Calu3 (cell line): Measurements from ENCODE around the gene ZC3H12C. TPM values are rescaled to one million over a fixed set of nuclear protein-coding genes. Genes with fewer than 3 reads are reported as not detected.

Source experiments
- BruUV-seq: library from RNA; stranded (reverse); fragments of 400-500 nt; replicated peaks from 2 replicates; lab custom pipeline; 2021; lab: Mats Ljungman, UMichigan
- CTCF ChIA-PET: fragments of 300-600 bp; sonication (Branson Sonifier 250); formaldehyde crosslinking; loops from one replicate; lab custom pipeline; 2022; ENCODE audit warnings: antibody characterized with exemption; lab: Charles Lee
- DNase-seq: peaks from one replicate; pipeline ENCODE4 v3.0.0; 2022
- H3K27ac Mint-ChIP-seq: one replicate; pipeline ENCODE4 v1.8.0; 2022; ENCODE audit warnings: mixed read lengths; ENCODE audit not compliant: unreplicated experiment
- H3K27me3 Mint-ChIP-seq: one replicate; pipeline ENCODE4 v1.8.0; 2022; ENCODE audit warnings: mixed read lengths; ENCODE audit not compliant: unreplicated experiment
- H3K36me3 Mint-ChIP-seq: one replicate; pipeline ENCODE4 v1.8.0; 2022; ENCODE audit warnings: mild to moderate bottlenecking, moderate library complexity, mixed read lengths; ENCODE audit not compliant: insufficient read depth, unreplicated experiment
- H3K4me1 Mint-ChIP-seq: one replicate; pipeline ENCODE4 v1.8.0; 2022; ENCODE audit warnings: mild to moderate bottlenecking, low read depth, mixed read lengths; ENCODE audit not compliant: unreplicated experiment
- H3K4me3 Mint-ChIP-seq: one replicate; pipeline ENCODE4 v1.8.0; 2022; ENCODE audit warnings: mild to moderate bottlenecking, low read depth, moderate library complexity, mixed read lengths; ENCODE audit not compliant: unreplicated experiment
- H3K9me3 Mint-ChIP-seq: one replicate; pipeline ENCODE4 v1.8.0; 2022; ENCODE audit warnings: low read depth, mixed read lengths; ENCODE audit not compliant: unreplicated experiment
- intact Hi-C: fragments of 100-400 bp; cut with micrococcal nuclease; formaldehyde crosslinking; loops from one replicate; pipeline ENCODE4 v1.10.0; 2022; ENCODE audit not compliant: unreplicated experiment
- total RNA-seq: library from RNA; stranded (reverse); gene quantifications from 2 replicates; pipeline ENCODE4 v1.2.3, GENCODE V29; 2022
- TF ChIP-seq, protein P1 (sequence below): fragments of 200-600 bp; IDR thresholded peaks from one replicate; pipeline ENCODE4 v1.8.0; 2022; ENCODE audit warnings: antibody characterized with exemption; ENCODE audit not compliant: unreplicated experiment

Gene ZC3H12C
- total RNA-seq, 1 experiment from 2014 or later: 14.1 TPM

DNA sequence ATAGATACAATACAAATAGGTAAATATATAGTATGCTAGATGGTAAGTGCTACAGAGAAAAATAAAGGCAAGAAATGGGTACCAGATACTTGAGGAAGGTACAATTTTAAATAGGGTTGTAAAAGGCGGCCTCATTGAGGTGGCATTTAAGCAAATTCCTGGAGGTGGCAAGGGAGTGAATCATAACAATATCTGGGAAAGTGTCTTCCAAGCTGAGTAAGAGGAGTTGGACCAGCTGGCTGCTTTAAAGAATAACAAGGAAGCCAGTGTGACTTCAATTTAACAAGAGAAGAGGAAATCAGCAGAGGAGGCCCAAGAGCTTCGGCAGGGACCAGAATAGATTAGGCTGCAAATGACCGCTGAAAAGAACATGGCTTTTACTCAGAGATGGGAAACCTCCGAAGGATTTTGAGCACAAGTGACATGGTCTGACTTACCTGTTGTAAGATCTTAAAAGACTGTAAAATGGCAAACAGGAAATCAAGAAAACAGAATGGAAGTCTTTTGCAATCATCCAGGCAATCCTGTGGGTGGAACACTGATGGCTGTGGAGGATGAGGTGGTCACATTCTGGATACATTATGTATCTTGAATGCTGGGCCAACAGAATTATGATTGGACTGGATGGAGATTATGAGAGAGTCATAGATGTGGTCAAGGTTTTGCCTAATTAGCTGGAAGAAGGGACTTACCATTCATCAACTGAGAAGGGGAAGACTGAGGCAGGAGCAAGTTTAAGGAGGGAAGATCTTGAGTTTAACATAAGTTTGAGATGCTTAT lies 126.0 kb downstream of the ZC3H12C start:
- H3K9me3 Mint-ChIP-seq: no peaks in the 10 kb centered on the region
- CTCF ChIA-PET: no interaction called here

More for the DNA sequence above, 126.0 kb downstream of the ZC3H12C start:
- Mint-ChIP-seq H3K4me1 (no peaks in the 10 kb centered on the region), H3K27ac (no peak overlapping the region), H3K27me3 (no peaks in the 10 kb centered on the region), H3K4me3 (no peak overlapping the region), H3K36me3 (peaks cover 10% of the 10 kb centered on the region)
- DNase-seq: no peak
- TF ChIP-seq, protein P1, sequence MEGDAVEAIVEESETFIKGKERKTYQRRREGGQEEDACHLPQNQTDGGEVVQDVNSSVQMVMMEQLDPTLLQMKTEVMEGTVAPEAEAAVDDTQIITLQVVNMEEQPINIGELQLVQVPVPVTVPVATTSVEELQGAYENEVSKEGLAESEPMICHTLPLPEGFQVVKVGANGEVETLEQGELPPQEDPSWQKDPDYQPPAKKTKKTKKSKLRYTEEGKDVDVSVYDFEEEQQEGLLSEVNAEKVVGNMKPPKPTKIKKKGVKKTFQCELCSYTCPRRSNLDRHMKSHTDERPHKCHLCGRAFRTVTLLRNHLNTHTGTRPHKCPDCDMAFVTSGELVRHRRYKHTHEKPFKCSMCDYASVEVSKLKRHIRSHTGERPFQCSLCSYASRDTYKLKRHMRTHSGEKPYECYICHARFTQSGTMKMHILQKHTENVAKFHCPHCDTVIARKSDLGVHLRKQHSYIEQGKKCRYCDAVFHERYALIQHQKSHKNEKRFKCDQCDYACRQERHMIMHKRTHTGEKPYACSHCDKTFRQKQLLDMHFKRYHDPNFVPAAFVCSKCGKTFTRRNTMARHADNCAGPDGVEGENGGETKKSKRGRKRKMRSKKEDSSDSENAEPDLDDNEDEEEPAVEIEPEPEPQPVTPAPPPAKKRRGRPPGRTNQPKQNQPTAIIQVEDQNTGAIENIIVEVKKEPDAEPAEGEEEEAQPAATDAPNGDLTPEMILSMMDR: no peak
- no TSS peak for BruUV-seq
- intact Hi-C loops: no loop called here

Other genes with a start within 250 kb of the ZC3H12C start
- gene RDX, start 203.2 kb downstream of the ZC3H12C start, total RNA-seq: 71.8 and 76.8 TPM in 2 replicates